ENCODE results near the gene SGO1.
"Not testable (repeated sequence)": the region's sequence is repeated elsewhere in the genome, so short reads cannot be mapped to it uniquely, and the experiment has no call there.

Gene SGO1

GRCh38 chr3:20218215-20218614, 32.2 kb upstream of the SGO1 start:
- TF ChIP-seq, protein P1, sequence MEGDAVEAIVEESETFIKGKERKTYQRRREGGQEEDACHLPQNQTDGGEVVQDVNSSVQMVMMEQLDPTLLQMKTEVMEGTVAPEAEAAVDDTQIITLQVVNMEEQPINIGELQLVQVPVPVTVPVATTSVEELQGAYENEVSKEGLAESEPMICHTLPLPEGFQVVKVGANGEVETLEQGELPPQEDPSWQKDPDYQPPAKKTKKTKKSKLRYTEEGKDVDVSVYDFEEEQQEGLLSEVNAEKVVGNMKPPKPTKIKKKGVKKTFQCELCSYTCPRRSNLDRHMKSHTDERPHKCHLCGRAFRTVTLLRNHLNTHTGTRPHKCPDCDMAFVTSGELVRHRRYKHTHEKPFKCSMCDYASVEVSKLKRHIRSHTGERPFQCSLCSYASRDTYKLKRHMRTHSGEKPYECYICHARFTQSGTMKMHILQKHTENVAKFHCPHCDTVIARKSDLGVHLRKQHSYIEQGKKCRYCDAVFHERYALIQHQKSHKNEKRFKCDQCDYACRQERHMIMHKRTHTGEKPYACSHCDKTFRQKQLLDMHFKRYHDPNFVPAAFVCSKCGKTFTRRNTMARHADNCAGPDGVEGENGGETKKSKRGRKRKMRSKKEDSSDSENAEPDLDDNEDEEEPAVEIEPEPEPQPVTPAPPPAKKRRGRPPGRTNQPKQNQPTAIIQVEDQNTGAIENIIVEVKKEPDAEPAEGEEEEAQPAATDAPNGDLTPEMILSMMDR (IDR thresholded peaks at IDR 0.05; ENCODE audit: insufficient read depth, low read depth, low read length, missing control alignments): no peak
- no peak for DNase-seq (ENCODE audit: low read depth)

DNA sequence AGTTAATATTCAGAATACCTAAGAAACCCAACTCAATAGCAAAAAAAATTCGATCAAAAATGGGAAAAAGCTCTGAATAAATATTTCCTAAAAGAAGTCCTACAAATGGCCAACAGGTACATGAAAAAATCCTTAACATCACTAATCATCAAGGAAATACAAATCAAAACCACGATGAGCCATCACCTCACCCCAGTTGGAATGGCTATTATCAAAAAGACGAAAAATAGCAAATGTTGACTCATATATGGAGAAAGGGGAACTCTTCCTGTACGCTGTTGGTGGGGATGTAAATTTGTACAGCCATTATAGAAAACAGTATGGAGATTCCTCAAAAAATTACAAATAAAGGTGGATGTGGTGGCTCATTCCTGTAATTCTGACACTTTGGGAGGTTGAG, 29.6 kb upstream of the SGO1 start:
- DNase-seq (ENCODE audit: low read depth): peak; percentile 12
- H3K4me3 ChIP-seq (ENCODE audit: low read length): no peak overlapping the region
- TF ChIP-seq, protein P1 (IDR thresholded peaks at IDR 0.05; ENCODE audit: insufficient read depth, low read depth, low read length, missing control alignments): no peak

More at GRCh38 chr3:20218215-20218614, 32.2 kb upstream of the SGO1 start:
- no peak overlapping the region for H3K4me3 ChIP-seq (ENCODE audit: low read length)

DNA sequence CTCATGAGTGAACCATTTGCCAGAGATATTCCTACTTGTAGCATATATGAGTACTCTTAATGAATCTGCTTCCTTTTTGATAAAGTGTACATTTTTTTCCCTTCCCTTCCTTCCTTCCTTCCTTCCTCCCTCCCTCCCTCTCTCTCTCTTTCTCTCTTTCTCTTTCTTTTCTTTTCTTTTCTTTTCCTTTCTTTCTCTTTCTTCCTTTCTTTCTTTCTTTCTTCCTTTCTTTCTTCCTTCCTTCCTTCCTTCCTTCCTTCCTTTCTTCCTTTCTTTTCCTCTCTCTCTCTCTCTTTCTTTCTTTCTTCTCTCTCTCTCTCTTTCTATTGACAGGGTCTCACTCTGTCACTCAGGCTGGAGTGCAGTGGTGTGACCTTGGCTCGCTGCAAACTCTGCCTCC, 27.5 kb upstream of the SGO1 start:
- not testable (repeated sequence) for DNase-seq (ENCODE audit: low read depth); H3K4me3 ChIP-seq (ENCODE audit: low read length)

DNA sequence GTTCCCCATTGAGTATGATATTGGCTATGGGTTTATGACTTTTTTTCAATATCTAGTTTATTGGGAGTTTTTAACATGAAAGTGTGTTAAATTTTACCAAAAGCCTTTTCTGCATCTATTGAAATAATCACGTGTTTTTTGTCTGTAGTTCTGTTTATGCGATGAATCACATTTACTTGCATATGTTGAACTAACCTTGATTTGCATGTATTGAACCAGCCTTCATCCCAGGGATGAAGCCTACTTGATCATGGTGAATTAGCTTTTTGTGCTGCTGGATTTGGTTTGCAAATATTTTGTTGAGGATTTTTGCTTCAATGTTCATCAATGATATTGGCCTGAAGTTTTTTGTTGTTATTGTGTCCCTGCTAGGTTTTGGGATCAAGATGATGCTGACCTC, 21.9 kb upstream of the SGO1 start:
- not testable (repeated sequence) for H3K4me3 ChIP-seq (ENCODE audit: low read length); DNase-seq (ENCODE audit: low read depth)

DNA sequence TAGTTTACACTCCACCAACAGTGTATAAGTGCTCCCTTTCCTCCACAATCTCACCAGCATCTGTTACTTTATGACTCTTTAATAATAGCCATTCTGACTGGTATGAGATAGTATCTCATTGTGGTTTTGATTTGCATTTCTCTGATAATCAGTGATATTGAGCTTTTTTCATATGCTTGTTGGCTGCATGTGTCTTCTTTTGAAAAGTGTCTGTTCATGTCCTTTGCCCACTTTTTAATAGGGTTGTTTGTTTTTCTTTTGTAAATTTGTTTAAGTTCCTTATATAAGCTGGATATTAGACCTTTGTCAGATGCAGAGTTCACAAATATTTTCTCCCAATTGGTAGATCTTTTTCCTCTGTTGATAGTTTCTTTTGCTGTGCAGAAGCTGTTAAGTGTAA, 19.9 kb upstream of the SGO1 start:
- DNase-seq (ENCODE audit: low read depth); H3K4me3 ChIP-seq (ENCODE audit: low read length): not testable (repeated sequence)

- DNase-seq (ENCODE audit: low read depth): no peak
- no peak overlapping the region for H3K4me3 ChIP-seq (ENCODE audit: low read length)
- TF ChIP-seq, protein P1 (IDR thresholded peaks at IDR 0.05; ENCODE audit: insufficient read depth, low read depth, low read length, missing control alignments): no peak
Measured at GRCh38 chr3:20201143-20201542, 15.1 kb upstream of the SGO1 start.

- DNase-seq (ENCODE audit: low read depth): peak; percentile 58
- TF ChIP-seq, protein P1 (IDR thresholded peaks at IDR 0.05; ENCODE audit: insufficient read depth, low read depth, low read length, missing control alignments): no peak
- no peak overlapping the region for H3K4me3 ChIP-seq (ENCODE audit: low read length)
Measured at GRCh38 chr3:20197775-20198174, 11.8 kb upstream of the SGO1 start.

DNA sequence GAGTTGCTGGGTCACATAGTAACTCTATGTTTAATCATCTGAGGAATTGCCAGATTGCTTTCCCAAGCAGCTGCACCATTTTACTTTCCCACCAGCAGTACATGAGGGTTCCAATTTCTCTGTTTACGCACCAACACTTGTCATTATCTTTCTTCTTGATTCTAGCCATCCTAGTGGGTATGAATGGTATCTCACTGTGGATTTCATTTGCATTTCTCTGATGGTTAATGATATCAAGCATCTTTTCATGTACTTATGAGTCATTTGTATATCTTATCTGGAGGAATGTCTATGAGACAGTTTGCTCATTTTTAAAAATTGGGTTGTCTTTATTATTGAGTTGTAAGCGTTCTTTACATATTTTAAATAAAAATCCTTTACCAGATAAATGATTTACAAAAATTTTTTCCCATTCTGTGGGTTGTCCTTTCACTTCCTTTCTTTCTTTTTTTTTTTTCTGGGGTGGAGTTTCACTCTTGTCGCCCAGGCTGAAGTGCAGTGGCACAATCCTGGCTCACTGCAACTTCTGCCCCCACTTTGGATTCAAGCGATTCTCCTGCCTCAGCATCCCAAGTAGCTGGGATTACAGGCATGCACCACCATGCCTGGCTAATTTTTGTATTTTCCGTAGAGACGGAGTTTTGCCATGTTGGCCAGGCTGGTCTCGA, 8.9 kb upstream of the SGO1 start:
- H3K4me3 ChIP-seq (ENCODE audit: low read length): no peak overlapping the region
- TF ChIP-seq, protein P1 (IDR thresholded peaks at IDR 0.05; ENCODE audit: insufficient read depth, low read depth, low read length, missing control alignments): no peak
- no peak for DNase-seq (ENCODE audit: low read depth)

- no peak overlapping the region for H3K4me3 ChIP-seq (ENCODE audit: low read length)
- TF ChIP-seq, protein P1 (IDR thresholded peaks at IDR 0.05; ENCODE audit: insufficient read depth, low read depth, low read length, missing control alignments): peak; percentile 8
- DNase-seq (ENCODE audit: low read depth): no peak
Measured at GRCh38 chr3:20190991-20191390, 5.0 kb upstream of the SGO1 start.
